Measurements from ENCODE around the gene DDX39B. TPM values are rescaled to one million over a fixed set of nuclear protein-coding genes. Genes with fewer than 3 reads are reported as not detected.

Gene DDX39B
- total and polyA plus RNA-seq, 2 donors (not counting 3 experiments of a cell fraction or from before 2014, with no cell fraction given), result 453 to 766 TPM

DNA sequence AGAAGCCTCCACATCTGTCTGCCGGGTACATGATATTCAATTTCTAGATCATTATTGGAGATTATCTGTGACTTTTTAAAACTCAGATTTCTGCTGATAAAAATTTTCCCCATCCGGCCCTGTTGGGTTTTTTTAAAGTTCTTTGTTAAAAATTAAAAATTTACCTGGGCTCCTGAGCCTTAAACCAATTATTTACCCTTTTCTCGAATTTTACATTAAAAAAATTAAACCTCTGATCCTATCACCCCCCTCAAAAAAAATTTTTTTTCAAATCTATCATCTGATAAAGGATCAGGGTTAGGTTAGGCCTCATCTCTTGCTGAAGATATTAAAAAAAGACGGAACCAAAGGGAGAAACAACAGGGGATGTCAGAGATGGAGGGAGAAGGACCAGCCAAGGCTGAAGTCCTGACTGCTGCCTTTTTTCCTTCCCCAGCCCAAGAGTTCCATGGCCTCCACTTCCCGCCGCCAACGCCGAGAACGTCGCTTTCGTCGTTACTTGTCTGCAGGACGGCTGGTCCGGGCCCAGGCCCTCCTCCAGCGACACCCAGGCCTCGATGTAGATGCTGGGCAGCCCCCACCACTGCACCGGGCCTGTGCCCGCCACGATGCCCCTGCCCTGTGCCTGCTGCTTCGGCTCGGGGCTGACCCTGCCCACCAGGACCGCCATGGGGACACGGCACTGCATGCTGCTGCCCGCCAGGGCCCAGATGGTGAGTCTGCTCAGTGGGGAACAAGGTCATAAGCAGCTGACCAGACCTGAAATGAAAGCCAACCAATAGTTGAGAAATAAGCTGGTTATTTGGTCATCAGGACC, 6.1 kb upstream of the DDX39B start:
- H3K27me3 ChIP-seq (ENCODE audit: control insufficient read depth in 2 of 2, insufficient read depth in 2 of 2, low read length in 2 of 2), result no peaks in the 10 kb centered on the region
- peak overlapping the region; percentile 87 for H3K27ac ChIP-seq (ENCODE audit: insufficient read depth, low read depth, low read length)
- no peak for DNase-seq (ENCODE audit: low read depth, low spot score)
- H3K4me1 ChIP-seq (ENCODE audit: control insufficient read depth, extremely low read depth, insufficient read depth, low read length), result peaks cover 17% of the 10 kb centered on the region
- H3K4me2 ChIP-seq (ENCODE audit: insufficient read depth, low read length), result peak overlapping the region; percentile 87
- H3K79me2 ChIP-seq (ENCODE audit: control insufficient read depth, insufficient read depth, low read length), result peaks cover 7% of the 10 kb centered on the region
- peak overlapping the region; percentile 96 for H3K9ac ChIP-seq (replicated peaks; ENCODE audit: extremely low read depth, insufficient read depth, low read length)
- TF ChIP-seq, protein P1, sequence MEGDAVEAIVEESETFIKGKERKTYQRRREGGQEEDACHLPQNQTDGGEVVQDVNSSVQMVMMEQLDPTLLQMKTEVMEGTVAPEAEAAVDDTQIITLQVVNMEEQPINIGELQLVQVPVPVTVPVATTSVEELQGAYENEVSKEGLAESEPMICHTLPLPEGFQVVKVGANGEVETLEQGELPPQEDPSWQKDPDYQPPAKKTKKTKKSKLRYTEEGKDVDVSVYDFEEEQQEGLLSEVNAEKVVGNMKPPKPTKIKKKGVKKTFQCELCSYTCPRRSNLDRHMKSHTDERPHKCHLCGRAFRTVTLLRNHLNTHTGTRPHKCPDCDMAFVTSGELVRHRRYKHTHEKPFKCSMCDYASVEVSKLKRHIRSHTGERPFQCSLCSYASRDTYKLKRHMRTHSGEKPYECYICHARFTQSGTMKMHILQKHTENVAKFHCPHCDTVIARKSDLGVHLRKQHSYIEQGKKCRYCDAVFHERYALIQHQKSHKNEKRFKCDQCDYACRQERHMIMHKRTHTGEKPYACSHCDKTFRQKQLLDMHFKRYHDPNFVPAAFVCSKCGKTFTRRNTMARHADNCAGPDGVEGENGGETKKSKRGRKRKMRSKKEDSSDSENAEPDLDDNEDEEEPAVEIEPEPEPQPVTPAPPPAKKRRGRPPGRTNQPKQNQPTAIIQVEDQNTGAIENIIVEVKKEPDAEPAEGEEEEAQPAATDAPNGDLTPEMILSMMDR (IDR thresholded peaks at IDR 0.05; ENCODE audit: extremely low read depth in 1 of 2, insufficient read depth in 1 of 2, low read depth in 1 of 2, low read length in 2 of 2), result no peak
- TF ChIP-seq GATA2 (IDR thresholded peaks at IDR 0.05; ENCODE audit: insufficient read depth, insufficient read length, low read depth, low read length) (peak; percentile 2), FOS (IDR thresholded peaks at IDR 0.05; ENCODE audit: borderline replicate concordance, insufficient read depth, low read length) (no peak)
- H3K9me3 ChIP-seq (replicated peaks; ENCODE audit: control insufficient read depth, insufficient read depth, low read length), result no peaks in the 10 kb centered on the region
- FAIRE-seq, result no peak
- no peaks in the 10 kb centered on the region for H4K20me1 ChIP-seq (replicated peaks; ENCODE audit: control insufficient read depth, extremely low read depth, insufficient read depth, low read length)
- H3K36me3 ChIP-seq (ENCODE audit: control insufficient read depth in 2 of 2, extremely low read depth in 1 of 2, insufficient read depth in 2 of 2, low read length in 2 of 2), result no peaks in the 10 kb centered on the region
- intact Hi-C loops (cut with micrococcal nuclease) (loop anchor here (1.0 to 10.0 kb wide), 10 partner anchors 12 to 405 kb away; partner anchors contain the start of genes BAG6, CLIC1, HSPA1B and MICA), dilution Hi-C loops (cut with MboI; ENCODE audit: extremely low pct_ligation_motif_present, low sequenced_read_pairs) (no loop called here)
- ChIA-PET CTCF (interaction anchor here (0.7 to 31.0 kb wide), 8 partner anchors 8 to 569 kb away, joined by 3 to 1517 read pairs (median 4); partner anchors contain the start of genes C6orf47, LST1, LTB and NCR3), POLR2A (interaction anchor here (0.6 to 1.2 kb wide), 6 partner anchors 18 to 126 kb away, joined by 3 to 6 read pairs (median 4); no protein-coding TSS in a partner anchor)
- peak overlapping the region; percentile 22 to 55 (median 34) for H3K4me3 ChIP-seq (replicated peaks in 1 of 3; ENCODE audit: insufficient read depth in 1 of 3, low read depth in 1 of 3, low read length in 3 of 3)
- H2AFZ ChIP-seq (ENCODE audit: low read depth, low read length), result peak overlapping the region; percentile 34
- TSS peak; percentile 64 for BruUV-seq (replicated peaks)
- H3K9me1 ChIP-seq (replicated peaks; ENCODE audit: control insufficient read depth, extremely low read depth, insufficient read depth, low read length), result no peaks in the 10 kb centered on the region

All from endothelial cell of umbilical vein (primary cell).